HG02973 (cell line): ENCODE results near the gene DPP10.

Experiments
- ATAC-seq: cut with Tn5 transposase; IDR thresholded peaks from one replicate; pipeline ENCODE4 v1.9.1; 2021; ENCODE audit warnings: moderate library complexity; ENCODE audit not compliant: unreplicated experiment

Gene DPP10

DNA sequence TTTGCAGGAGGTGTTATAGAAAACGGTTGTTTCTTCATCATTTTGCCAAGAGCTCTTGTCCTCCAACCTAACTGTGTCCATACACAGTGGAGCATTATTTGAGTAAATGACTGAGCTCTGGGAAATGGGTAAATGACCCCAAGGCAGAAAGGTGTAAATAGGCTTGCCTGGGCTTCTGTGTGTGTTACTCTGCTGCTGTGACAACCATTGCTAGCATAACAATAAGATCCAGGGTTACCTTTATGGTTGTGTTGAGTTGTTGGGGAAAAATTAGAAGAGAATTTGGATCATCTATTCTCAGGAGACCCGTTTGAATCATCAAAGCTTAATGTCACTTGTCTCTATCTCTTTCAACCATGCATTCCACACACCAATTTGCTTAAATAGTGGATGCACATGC lies 672.7 kb downstream of the DPP10 start:
- no peak for ATAC-seq

DNA sequence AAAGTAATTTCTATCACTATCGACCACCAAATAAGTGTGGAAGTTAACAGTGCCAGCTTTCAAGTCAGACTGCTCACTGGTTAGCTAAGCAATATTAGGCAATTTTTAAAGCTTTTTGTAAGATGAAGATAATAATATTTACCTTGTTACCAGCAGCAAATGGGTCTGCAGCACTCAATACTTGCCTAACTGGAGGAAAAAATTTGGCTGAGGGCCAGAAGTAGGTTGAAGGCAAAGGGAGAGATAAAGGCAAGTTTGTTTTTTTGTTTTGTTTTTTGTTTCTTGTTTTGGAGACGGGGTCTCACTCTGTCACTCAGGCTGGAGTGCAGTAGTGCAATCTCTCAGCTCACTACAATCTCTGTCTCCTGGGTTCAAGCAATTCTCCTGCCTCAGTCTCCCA lies 675.9 kb downstream of the DPP10 start:
- ATAC-seq, result no peak

DNA sequence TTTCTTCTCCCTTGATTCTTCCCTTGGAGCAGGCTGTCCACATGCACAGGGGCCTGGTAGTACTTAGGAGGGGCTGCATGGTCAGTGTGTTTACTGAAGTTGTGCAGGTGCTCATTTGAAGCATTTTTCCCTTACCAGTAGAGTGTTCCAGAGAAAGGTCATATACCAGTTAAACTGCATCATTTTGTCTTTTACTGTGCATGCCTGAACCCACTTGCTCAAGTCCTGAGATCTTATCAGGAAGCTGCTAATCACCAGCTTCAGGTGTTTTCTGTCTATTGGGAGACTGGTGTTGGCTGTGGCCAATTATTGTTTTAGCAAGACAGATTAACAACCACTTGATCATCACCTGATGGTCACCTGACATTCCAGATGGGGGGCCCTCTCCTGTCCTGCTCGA lies 676.6 kb downstream of the DPP10 start:
- ATAC-seq, result no peak

DNA sequence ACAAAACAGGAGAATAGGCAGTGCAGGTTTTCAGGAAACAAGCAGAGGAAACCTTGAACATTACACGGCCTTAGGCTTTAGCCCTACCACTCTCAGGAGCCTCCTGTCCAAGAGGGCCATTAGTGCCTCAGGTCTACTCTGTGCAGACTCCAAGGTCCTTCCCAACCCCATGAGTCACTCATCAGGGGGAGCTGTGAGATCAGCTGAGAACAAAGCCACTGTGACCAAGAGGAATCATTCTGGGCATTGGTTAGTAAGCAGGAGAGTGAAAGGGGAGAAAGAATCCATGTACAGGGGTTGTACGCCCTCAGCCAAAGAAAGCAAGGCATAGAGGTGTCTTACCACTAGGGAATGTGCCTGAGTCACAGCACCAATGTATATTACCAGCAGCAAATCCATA lies 680.3 kb downstream of the DPP10 start:
- no peak for ATAC-seq

DNA sequence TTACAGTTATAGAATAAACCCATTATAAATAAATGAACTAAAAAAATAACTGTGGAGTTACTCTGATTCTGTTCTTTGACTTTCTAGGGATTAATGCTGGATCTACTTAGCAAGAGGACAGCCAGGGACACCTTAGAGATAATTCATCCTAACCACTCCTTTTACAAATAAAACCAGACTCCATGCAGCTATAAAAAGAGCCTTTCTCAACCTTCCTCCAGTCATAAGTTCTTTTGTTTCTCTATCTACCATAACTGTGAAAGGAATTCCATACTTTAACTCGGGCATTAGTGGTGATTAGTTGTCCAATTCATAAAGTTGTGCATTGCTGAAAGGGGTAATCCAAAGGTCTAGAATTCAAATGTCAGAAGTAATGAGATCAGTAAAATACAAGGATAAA lies 682.4 kb downstream of the DPP10 start:
- no peak for ATAC-seq

- ATAC-seq, result no peak
These were observed 687.1 kb downstream of the DPP10 start for GRCh38 chr2:115129536-115129935.

GRCh38 chr2:115160531-115161080 lies 718.2 kb downstream of the DPP10 start:
- no peak for ATAC-seq

- no peak for ATAC-seq
These were observed 718.8 kb downstream of the DPP10 start for GRCh38 chr2:115161081-115161770.

GRCh38 chr2:115161771-115162493 lies 719.5 kb downstream of the DPP10 start:
- ATAC-seq, result no peak

DNA sequence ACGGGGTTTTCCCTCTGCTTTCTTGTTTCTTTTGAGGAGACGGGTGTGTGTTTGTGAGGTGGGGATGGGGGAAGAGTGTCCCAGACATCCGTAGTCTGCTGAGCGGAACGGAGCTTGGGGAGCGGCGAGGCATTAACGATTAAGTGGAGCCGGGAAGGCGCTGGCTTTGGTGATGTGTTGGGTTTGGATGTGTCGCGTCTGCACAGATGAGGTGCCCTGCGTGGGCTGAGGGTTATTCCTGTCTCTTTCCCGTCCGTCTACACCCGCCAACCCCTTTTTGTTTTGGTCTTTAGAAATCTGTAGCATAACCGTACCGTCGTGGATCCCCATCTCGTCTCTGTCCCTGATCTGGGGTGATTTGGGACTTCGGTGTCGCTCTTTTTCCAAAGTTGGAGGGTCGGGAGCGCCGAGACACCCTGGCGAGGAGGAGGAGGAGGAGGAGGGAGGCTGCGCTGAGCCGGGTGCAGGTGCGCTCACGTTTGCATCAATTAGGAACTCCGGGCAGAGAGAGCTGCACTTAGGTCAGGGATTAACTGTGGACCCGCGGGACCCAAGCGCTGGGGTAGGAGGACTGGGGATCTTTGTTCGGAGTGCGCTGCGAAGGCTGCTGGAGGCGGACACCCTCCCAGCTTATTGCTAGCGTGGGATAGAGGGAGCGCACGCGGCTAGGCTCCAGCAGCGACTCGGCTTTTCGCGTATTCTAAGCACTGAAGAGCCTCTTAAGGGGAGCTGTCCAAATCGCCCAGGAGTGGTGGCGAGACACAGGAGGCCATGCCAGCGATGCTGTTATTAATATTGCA lies 720.3 kb downstream of the DPP10 start:
- ATAC-seq, result no peak

DNA sequence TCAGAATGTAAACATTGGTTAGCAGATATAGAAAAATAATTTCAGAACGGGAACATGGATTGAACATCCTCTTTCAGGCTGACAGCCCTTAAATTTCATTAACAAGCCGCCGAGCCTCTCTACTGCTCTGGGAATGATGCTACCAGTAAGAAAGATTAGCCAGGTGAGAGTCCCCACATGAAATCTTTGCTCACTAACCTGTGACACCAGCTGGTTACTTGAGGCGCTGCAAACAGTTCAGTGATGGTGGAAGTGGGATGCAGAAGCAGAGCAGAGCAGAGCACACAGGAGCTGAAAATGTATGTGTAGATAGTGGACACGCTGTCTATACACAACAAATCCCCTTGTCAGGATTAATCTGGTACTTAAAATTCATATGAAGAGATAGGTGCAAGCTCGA lies 721.1 kb downstream of the DPP10 start:
- no peak for ATAC-seq

DNA sequence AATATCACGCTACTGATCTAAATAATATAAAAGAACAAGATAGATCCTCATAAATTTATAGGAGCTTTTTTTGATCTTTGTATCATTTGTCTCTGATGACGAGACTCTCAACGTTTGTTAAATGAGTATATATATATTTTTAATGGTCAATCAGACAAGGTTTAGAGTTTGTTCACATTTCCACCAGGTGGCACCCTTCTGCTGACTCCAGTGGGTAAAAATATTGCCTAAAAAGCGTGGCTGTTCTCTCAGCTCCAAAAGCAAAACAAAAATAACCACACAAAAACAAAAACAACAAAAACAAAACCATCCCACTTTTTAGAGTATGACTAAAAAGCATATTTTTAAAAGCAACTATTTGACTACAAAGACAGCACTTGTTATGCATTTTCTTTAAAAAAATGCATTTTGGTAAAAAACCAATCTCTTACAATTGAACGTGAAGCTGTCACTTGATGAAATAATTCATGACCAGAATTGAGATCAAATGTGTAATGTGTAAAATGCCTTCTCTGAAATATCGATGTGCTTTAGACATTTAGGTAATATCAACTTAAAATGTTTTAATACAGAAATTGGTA lies 723.2 kb downstream of the DPP10 start:
- no peak for ATAC-seq

DNA sequence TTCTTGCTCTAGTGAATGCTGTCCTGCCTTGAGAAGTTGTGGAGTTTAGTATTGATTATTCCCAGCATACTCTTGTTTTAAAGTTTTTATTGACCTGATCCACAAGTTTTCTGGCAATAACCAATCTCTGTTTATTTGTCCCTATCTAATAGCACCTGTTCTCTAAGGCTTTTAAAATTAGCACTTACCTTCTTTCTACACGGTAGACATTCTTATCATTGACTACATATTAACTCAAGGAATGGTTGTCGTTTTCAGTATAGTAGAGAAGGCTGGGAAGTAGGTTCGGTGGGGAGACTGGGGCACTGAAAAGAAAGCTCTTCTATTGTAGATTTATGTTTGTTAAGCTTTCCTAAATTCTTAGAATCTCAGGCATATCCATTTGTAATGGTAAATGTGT lies 726.0 kb downstream of the DPP10 start:
- ATAC-seq, result no peak

DNA sequence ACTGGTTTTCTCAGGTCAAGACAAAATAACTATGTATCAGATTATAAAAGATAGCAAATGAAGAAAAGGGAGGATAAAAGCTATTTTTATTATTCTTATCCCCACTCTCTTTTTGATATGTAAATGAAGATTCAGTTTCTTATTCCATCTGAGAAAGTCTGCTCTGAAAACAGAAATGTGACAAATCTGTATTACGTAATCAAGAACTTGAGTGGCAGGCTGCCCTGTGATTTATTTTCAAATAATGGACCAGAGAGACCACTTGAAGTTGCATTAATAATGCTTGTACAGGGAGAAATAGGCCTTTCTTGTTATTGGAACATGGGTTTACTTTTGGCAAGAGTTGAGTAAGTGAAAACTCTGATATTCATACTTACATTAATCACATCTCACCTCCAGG lies 727.4 kb downstream of the DPP10 start:
- no peak for ATAC-seq

GRCh38 chr2:115171751-115172150 lies 729.3 kb downstream of the DPP10 start:
- no peak for ATAC-seq

DNA sequence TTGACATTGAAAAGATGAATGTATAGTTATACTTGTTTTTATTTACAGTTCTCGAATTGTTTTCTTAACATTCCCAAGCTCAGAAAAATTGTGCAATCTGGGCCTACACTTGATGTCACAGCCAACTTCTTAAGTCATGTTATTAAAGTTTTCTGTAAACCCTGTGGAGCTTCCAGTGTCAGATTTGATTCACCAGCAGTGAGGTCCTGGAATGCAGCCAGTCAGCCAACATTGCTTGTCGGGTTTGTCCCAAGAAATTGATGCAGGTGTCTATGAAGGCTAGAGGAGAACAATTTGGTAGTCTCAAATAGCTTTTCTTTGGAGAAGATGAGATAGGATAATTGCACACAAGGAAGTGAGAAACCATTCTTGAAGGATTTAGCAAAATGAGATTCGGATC lies 732.2 kb downstream of the DPP10 start:
- ATAC-seq, result no peak

GRCh38 chr2:115183144-115183543 lies 740.7 kb downstream of the DPP10 start:
- no peak for ATAC-seq

DNA sequence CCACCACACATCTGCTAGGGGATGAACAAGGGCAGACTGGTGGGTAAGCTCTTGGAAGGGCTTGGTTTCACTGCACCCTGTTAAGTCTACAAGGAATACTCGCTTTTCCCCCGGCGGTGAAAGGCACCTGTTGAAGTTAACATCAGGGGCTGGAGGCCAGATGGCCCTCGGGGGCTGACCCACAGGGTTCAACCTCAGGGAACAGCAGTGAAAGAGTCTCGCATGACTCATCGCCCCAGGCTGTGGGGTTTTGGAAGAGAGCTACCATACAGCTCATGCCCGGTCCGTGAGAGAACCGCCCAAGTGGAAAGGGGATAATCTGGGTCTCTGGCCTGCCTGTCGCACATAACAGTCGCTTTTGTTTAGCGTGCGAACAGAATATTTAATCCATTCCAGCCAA lies 748.0 kb downstream of the DPP10 start:
- ATAC-seq, result no peak

- ATAC-seq, result no peak
These were observed 752.2 kb downstream of the DPP10 start for GRCh38 chr2:115194623-115195022.

DNA sequence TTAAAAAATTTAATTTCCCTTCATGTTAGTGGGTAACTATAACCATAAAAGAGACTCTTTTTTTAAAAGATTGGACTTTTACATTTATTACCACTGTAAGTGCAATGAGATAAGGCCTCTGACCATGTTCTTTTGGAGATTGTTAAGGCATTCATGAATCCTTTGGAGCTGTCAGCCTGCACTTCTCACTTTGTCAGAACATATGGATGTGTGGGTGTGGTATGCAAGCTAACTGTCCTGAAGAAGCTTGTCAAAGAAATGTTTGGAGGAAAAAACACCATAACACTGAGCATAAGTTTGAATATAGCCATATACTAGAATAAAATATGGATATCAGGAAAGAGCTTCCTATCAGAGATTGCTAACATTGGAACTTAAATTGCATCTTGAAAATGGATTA lies 754.1 kb downstream of the DPP10 start:
- ATAC-seq, result no peak

DNA sequence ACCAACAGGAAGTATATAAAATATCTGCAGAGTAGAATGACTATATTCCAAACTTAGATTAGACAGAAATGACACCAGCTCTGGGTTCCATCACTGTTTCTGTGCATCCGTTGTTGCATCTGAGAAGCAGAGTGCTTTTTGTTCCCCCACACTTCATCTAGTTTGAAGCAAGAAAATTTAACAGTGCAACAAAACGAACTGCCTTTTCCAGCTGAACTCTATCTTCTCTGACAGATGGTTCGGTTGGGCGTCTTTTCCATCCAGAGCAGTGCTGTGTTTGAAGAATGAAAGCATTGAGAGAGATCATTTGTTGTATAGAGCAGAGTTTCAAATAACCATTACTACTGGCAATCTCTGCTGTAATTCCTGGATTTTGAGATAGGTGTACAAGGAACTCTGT lies 757.5 kb downstream of the DPP10 start:
- ATAC-seq, result no peak
